ENCODE data around the gene EXOC6B. TPM values are rescaled to one million over a fixed set of nuclear protein-coding genes. Genes with fewer than 3 reads are reported as not detected.
A peak's percentile ranks its signal among the peaks of the same experiment; 100 is the strongest.

The EXOC6B gene
- total and polyA plus RNA-seq, 8 donors: 2.4 to 19.2 (median 11.3) TPM

- no peak overlapping the region for H3K4me3 ChIP-seq
- FAIRE-seq (no peak), DNase-seq (peak in 4 of 6 donors; percentile 27 to 50 (median 31)), ATAC-seq (peak; percentile 18 to 71 (median 54))
- no peaks in the 10 kb centered on the region for H3K9me3 ChIP-seq
- WGBS, 2 donors: 23 to 28% methylated on average over 9 of the region's 9 CpGs
- intact Hi-C loops (cut with DNase I): no loop called here
- H3K27me3 ChIP-seq: no peaks in the 10 kb centered on the region
- peaks cover 0 to 13% (median 3%) of the 10 kb centered on the region in 3 donors for H3K4me1 ChIP-seq
- H3K27ac ChIP-seq: no peak overlapping the region
- no peaks in the 10 kb centered on the region for H3K36me3 ChIP-seq
- no peak for TF ChIP-seq CTCF (IDR thresholded peaks at IDR 0.05)
These were observed 130.9 kb downstream of the EXOC6B start for GRCh38 chr2:72694715-72695496.

GRCh38 chr2:72689579-72690195, 136.1 kb downstream of the EXOC6B start:
- Histone ChIP-seq H3K27me3 (no peaks in the 10 kb centered on the region), H3K36me3 (no peaks in the 10 kb centered on the region), H3K9me3 (no peaks in the 10 kb centered on the region), H3K27ac (no peak overlapping the region), H3K4me1 (peaks cover 0 to 6% (median 0%) of the 10 kb centered on the region in 3 donors), H3K4me3 (no peak overlapping the region)
- FAIRE-seq: no peak
- no peak for TF ChIP-seq CTCF (IDR thresholded peaks at IDR 0.05)
- WGBS, 2 donors: 86 to 88% methylated on average over 5 of the region's 5 CpGs
- intact Hi-C loops (cut with DNase I): no loop called here
- ATAC-seq: no peak
- no peak for DNase-seq

- FAIRE-seq (no peak), DNase-seq (no peak), ATAC-seq (no peak)
- intact Hi-C loops (cut with DNase I): no loop called here
- 86 to 88% methylated on average over 3 of the region's 3 CpGs for WGBS, 2 donors
- Histone ChIP-seq H3K4me3 (no peak overlapping the region), H3K4me1 (no peaks in the 10 kb centered on the region), H3K27me3 (no peaks in the 10 kb centered on the region), H3K36me3 (no peaks in the 10 kb centered on the region), H3K27ac (no peak overlapping the region), H3K9me3 (no peaks in the 10 kb centered on the region)
- TF ChIP-seq CTCF (IDR thresholded peaks at IDR 0.05): no peak
These were observed 140.1 kb downstream of the EXOC6B start for GRCh38 chr2:72685638-72686213.

GRCh38 chr2:72682061-72682460, 143.8 kb downstream of the EXOC6B start:
- intact Hi-C loops (cut with DNase I): no loop called here
- FAIRE-seq (no peak), DNase-seq (no peak), ATAC-seq (no peak)
- no peaks in the 10 kb centered on the region for H3K9me3 ChIP-seq
- no peak for TF ChIP-seq CTCF (IDR thresholded peaks at IDR 0.05)
- H3K27ac ChIP-seq: no peak overlapping the region
- H3K4me1 ChIP-seq: no peaks in the 10 kb centered on the region
- no peaks in the 10 kb centered on the region for H3K36me3 ChIP-seq
- no peaks in the 10 kb centered on the region for H3K27me3 ChIP-seq
- H3K4me3 ChIP-seq: no peak overlapping the region

All from pancreas (tissue), 10 donors.